Limb (tissue), 2 donors: ENCODE data around the gene ISG20.
"Not testable (repeated sequence)": the region's sequence is repeated elsewhere in the genome, so short reads cannot be mapped to it uniquely, and the experiment has no call there.

Experiments used
- DNase-seq, 2 donors: peaks; one replicate each; pipeline ENCODE4 v3.0.0-alpha.2; 2016; ENCODE audit errors: extremely low spot score in 2 of 2

Gene ISG20

DNA sequence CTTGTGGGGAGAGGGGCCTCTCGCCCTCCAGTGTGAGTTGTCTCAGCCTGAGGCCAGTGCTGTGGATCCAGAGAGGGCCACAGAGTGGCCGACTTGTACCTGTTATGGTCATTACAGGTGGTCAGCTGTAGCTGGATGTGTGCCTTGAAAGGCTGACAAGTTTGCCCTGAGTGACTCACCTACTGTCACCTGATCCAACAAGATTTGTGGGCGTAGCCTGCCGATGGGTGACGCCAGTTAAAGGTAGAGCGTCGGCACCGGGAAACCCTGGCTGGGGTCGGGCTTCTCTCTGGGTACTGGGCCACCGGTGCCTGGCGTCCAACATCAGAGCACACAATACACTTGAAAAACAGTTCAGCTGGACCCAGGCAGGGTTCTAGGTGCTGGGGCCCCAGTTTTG, 2.8 kb upstream of the ISG20 start:
- no peak for DNase-seq

DNA sequence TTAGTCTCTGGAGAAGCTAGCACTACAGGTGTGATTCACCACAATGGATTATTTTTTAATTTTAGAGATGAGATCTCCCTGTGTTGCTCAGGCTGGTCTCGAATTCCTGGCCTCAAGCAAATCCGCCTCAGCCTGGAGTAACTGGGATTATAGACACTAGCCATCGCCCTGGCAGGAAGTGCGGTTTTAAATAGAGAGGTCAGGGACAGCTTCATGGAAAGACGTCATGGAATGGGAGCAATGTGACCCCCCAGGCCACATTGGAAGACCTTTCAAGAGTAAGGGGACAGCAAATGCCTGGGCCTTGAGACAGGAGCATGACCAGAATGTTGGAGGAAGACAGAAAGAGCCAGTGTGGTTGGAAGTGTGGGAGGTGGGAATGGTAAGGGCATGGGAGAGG, 2.2 kb upstream of the ISG20 start:
- no peak for DNase-seq

DNA sequence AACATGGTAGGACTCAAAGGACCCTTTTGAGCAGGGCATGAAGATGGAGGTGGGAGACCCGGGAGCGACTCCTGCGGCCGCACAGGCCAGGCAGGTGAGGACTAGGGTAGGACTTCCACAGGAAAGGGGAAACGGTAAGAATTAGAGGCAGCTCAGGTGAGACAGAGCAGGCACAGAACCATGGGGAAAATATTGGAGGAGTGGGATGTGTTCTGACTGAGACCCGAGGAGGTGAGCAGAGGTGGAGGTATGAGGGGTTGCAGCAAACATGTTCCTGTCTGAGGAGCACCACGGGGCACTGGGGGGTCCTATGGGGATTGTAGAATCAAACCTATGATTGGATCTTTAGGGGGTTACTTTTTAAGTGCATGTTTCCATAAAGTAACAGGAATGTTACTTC, 1.4 kb upstream of the ISG20 start:
- no peak for DNase-seq

DNA sequence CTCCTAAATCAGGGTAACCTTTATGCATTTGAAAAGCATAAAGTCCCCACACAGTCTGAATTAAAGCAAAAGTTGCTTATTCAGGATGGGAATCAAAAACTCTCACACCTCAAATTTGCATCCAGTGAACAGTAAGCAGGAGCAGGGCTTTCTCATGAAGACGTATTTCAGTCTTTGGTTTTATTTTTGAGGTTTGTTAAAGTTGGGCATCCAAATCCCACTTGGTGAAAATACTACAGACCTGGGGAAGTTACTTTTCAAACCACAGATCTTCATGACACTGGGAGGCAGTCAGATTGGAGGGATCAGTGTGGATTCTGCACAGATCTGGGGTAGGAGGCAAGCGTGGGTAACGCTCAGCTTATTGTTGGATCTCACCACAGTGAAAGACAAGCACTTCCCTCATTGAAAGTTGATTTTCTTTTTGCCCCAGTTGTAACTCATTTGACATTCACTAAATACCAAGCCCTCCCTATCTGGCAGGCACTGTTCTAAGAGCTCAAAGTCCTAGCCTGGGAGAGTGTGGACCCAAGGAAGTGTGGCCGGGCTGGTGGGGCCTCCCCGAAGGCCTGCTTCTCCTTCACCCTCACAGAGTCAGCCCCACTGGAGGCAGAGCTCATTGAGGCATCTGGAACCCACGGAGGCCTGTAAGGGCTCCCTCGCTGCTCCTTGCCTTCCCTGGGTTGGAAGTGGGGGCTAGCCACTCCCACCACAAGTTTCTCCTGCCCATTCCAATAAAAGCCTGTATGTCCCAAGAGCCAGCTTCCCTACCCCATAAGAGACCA, 783 bp upstream of the ISG20 start:
- DNase-seq = no peak

DNA sequence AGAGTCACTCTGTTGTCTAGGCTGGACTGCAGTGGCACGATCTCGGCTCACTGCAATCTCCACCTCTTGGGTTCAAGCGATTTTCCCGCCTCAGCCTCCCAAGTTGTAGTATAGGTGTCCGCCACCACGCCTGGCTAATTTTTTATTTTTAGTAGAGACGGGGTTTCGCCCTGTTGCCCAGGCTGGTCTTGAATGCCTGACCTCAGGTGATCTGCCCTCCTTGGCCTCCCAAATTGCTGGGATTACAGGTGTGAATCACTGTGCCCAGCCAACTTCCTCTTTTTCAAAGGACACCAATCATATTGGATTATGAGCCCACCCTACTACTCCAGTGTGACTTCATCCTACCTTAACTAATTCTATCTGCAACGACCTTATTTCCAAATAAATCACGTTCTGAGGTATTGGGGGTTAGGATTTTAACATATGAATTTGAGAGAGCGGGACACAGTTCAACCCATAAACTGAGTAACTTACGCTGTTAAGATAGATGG, 3.2 kb downstream of the ISG20 start:
- DNase-seq = no peak

DNA sequence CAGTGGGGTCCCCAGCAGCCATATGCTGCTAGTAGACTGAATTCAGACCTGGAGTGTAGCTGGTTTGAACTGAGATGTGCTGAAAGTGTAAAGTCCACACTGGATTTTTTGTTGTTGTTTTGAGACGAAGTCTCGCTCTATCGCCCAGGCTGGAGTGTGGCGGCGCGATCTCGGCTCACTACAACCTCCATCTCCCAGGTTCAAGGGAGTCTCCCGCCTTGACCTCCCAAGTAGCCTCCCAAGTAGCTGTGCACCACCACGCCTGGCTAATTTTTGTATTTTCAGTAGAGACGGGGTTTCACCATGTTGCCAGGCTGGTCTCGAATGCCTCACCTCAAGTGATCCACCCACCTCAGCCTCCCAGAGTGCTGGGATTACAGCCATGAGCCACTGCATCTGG, 3.7 kb downstream of the ISG20 start:
- DNase-seq = not testable (repeated sequence)

- DNase-seq = no peak
Observed at GRCh38 chr15:88644741-88645140, 5.9 kb downstream of the ISG20 start.

DNA sequence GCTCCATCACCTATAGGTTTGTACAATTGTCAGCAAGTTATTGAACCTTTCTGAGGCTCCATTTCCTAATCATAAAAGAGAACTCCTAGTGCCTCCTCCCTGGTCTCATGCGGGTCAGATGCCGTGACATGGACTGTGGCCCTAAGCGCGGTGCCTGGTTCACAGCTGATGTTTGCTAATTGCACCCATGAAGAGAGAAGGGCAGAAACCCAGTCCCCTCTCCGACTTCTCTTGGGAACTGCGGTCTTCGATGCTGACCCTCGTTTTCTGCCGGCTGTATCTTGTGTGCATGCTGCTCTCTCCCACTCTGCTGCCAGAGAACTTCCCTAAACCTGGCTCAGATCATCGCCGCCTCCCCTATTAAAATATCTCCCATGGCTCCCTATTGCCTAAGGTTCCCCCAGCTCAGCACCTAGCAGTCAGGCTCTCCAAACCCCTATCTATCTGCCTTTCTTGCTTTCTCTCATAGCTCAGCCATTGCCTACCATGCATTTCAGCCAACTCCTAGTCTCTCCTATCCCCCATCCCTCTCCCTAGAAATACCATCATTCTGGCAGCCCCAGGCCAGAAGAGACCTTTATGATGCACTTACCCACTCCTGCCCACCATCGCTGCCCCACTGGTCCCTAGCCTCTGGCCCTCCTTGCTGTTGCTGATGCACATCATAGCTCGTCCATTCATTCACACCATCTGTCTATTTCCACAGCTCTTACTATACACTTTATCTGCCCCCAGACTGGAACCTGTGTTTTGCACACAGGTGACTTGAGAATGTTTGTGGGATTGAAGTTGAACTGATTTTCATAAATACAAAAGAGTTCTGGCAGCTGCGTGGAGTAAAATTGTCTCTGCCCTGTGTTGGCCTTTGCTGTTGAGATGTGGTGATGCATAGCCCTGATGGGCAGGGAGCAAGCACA, 6.6 kb downstream of the ISG20 start:
- DNase-seq = no peak

DNA sequence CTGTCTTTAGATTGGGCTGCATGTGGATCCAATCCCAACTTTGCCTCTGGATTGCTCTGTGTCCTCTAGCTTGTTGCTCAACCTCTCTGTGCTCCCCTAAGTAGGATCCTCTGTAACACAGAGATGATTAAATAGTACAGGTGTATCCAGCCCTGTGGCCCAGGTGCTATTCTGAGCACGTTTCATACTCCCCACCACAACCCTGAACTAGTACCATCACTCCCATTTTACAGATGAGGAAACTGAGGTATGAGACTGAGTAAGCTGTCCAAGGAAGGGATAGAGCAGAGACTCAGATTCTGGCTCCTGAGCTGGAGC, 7.2 kb downstream of the ISG20 start:
- DNase-seq = no peak

GRCh38 chr15:88646951-88647350, 8.1 kb downstream of the ISG20 start:
- no peak for DNase-seq

- no peak for DNase-seq
Observed at GRCh38 chr15:88647351-88648105, 8.7 kb downstream of the ISG20 start.

DNA sequence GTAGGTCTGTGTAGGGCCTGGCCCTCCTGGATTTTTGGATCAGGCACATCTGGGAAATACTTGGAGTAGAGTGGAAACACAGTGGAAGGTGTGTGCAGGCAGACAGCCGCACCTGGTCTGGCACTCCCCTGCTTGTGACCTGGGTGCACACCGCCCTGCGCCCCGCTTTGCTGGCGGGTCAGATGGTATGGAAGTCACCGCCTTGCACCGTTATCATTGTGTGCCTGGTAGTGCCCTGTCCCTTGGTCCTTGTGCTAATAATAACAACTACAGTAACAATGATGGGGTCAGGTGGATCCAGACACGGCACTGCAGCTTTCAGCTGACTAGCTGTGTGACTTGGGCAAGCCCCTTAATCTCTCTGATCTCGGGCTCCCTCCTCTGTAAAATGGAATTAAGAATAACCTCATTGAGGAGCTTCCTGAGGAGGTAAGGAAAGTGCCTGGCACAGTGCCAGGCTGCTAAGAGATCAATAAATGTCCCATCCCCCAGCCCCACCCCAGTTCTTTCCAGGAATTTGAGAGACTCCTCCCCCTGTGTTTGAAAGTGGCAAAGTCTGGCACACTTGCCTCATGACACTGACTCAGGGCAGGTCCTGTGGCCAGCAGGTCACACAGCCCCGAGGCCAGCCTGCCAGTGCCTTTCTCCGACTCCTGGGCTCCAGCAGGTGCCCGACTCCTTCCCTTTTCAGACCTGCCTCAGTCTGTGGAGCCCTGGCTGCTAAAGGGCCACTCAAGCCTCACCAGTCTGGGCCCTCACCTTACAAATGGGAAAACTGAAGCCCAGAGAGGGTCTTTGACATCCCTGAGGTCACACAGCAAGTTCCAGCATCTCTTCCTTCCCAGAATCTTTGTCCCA, 9.8 kb downstream of the ISG20 start:
- DNase-seq = no peak

DNA sequence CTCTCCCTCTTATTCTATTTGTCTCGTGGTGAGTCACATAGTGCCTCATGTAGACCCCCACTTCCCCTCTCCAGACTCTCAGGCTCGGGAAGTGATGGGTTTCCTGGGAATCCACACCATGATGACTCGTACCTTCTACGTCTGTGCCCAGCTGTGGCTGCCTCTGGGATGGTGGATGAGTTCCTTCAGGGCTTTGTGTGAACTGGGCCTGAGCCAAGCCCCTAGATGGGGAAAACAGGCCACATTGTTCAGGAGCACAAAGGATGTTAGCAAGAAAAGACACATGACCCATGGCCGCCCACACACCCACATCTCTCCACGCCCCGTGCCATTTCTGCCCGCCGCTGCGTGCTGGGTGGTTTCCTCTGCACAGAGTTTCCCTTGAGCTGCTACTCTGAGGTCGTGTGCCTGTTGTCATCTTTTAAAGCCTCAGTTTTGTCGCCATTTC, 10.5 kb downstream of the ISG20 start:
- DNase-seq = peak in 1 of 2 donors; percentile 59

DNA sequence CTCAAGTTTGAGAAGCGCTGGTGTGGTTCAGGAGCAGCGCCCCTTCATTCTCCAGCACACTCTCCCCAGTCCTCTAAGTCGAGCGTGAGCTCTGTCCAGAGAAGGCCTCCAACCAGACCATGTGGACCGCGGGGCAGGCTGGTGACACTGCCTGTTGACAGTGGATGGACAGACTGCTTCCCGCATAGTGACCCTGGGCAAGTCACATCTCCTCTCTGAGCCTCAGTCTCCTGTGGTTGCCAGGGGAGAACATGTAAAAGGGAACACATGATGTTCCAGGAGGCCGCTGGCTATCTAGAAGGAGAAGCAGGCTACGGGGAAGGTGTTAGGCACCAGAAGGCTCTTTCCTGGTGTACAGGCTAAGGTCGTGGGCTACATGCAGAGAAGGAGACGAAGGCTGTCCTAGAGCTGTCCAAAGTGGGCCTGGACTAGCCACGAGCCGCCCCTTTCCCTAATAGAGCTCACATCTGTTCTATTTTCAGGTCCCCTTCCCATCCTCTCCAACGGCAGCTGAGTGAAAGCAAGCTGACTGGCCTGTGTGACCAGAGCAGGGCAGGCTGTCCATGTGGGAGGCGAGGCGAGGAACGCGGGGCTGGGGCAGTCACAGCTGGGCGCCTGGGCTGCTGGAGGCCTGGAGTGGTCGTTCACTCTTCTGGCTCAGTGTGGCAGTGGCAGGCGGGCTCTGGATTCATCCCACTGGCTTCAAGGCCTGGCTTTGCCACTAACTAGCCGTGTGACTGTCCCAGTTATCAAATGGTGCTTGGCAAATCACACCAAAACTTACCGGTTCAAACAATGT, 11.1 kb downstream of the ISG20 start:
- DNase-seq = no peak

DNA sequence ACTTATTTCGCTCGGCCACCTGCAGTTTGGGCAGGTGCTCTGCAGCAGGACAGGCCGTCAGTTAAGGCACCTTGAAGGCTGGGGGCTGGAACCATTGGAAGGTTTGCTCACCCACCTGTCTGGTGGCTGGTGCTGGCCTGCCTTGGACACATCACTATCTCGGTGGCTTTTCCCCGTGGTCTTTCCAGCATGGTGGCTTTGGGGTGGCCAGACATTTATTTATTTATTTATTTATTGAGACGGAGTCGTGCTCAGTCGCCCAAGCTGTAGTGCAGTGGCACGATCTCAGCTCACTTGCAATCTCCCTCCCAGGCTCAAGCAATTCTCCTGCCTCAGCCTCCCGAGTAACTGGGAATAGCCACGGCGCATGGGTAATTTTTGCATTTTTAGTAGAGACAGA, 11.7 kb downstream of the ISG20 start:
- no peak for DNase-seq

DNA sequence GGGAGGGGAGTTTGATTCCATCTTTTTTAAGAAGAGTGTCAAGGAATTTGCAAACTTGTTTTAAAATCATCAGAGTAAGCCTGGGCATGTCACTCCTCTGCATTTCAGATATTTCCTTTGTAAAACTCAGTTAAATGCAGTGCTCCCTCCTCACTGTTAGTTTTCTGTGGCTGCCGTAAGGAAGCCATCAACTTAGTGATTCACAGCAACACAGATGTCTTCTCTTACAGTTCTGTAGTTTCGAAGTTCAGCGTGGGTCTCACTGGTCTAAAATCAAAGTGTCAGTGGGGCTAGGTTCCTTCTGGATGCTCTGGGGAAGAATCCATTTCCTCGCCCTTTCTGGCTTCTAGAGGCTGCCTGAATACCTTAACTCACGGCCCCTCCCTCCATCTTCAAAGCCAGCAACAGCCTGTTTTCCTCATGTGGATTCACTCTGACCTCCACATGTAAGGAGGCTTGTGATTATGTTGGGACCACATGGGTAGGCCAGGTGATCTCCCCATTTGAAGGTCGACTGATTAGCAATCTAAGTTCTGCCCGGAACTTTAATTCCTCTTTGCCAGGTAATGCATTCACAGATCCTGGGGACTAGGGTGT, 12.4 kb downstream of the ISG20 start:
- DNase-seq = no peak

DNA sequence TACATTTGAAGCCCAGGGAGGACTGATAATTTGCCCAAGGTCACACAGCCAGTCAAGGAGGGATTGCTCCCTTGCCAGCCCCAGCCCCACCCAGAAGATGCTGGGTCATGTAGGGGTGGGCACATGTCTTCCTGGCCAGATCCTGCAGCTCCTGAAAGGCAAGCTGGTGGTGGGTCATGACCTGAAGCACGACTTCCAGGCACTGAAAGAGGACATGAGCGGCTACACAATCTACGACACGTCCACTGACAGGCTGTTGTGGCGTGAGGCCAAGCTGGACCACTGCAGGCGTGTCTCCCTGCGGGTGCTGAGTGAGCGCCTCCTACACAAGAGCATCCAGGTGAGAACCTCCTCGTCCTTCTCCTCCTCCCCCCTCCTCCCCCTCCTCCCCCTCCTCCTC, 13.2 kb downstream of the ISG20 start:
- no peak for DNase-seq

DNA sequence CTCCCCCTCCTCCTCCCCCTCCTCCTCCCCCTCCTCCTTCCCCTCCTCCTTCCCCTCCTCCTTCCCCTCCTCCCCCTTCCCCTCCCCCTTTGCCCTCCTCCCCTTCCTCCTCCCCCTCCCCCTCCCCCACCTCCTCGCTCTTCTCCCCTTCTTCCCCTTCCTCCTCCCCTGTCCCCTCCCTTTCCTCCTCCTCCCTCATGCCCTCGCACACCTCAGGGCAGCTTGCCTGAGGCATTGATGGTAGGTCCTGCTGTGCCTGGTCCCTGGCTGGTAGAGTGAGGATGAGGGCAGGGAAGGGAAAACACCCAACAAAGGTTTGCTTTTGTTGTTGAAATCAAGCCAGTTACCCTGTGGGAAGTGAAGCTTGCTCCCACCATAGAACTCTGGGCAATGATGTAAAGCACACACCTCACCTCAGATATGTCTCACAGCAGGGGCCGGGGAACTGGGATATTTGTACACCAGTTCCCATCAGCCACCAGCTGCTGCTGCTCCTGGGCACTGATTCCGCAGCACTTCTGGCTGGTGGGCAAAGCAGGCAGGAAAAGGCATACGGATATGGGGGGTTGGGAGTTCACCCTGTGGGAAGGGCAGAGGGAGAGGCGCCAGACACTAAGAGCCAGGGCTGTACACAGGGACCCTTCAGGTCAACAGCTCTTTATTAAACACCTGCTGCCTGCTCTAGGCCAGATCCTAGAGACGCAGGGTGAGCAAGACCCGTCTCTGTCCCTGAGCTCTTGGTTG, 13.8 kb downstream of the ISG20 start:
- DNase-seq = no peak
